Measurements from ENCODE around the gene NAPA. TPM values are rescaled to one million over a fixed set of nuclear protein-coding genes. Genes with fewer than 3 reads are reported as not detected.

The NAPA gene
- total and polyA plus RNA-seq, 4 donors = 65.7 to 140 (median 124) TPM

GRCh38 chr19:47458672-47459071 lies 56.2 kb downstream of the NAPA start:
- TF ChIP-seq, protein P1, sequence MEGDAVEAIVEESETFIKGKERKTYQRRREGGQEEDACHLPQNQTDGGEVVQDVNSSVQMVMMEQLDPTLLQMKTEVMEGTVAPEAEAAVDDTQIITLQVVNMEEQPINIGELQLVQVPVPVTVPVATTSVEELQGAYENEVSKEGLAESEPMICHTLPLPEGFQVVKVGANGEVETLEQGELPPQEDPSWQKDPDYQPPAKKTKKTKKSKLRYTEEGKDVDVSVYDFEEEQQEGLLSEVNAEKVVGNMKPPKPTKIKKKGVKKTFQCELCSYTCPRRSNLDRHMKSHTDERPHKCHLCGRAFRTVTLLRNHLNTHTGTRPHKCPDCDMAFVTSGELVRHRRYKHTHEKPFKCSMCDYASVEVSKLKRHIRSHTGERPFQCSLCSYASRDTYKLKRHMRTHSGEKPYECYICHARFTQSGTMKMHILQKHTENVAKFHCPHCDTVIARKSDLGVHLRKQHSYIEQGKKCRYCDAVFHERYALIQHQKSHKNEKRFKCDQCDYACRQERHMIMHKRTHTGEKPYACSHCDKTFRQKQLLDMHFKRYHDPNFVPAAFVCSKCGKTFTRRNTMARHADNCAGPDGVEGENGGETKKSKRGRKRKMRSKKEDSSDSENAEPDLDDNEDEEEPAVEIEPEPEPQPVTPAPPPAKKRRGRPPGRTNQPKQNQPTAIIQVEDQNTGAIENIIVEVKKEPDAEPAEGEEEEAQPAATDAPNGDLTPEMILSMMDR (IDR thresholded peaks at IDR 0.05; ENCODE audit: control extremely low read depth, extremely low read depth) = no peak
- Histone ChIP-seq H3K27ac (ENCODE audit: low read depth in 1 of 2, low read length in 1 of 2) (no peak overlapping the region), H3K36me3 (ENCODE audit: control insufficient read depth in 4 of 4, insufficient read depth in 4 of 4, low read length in 4 of 4) (no peaks in the 10 kb centered on the region), H3K27me3 (ENCODE audit: control insufficient read depth in 3 of 3, insufficient read depth in 3 of 3, low read length in 2 of 3) (peaks cover 0 to 47% (median 43%) of the 10 kb centered on the region in 3 donors), H3K9me3 (ENCODE audit: control insufficient read depth in 4 of 4, insufficient read depth in 3 of 4, low read length in 3 of 4) (peaks cover 0 to 18% (median 8%) of the 10 kb centered on the region in 4 donors), H3K4me3 (no peak overlapping the region), H3K4me1 (ENCODE audit: control insufficient read depth in 5 of 5, insufficient read depth in 5 of 5, low read length in 5 of 5) (peaks cover 0 to 2% (median 0%) of the 10 kb centered on the region in 5 donors), H3K9ac (ENCODE audit: insufficient read depth in 1 of 2, low read length in 2 of 2) (no peak overlapping the region)
- DNase-seq (no peak), ATAC-seq (ENCODE audit: insufficient read depth, low FRiP score) (no peak)
- WGBS, 2 donors = 31 to 39% methylated on average over 5 of the region's 5 CpGs

DNA sequence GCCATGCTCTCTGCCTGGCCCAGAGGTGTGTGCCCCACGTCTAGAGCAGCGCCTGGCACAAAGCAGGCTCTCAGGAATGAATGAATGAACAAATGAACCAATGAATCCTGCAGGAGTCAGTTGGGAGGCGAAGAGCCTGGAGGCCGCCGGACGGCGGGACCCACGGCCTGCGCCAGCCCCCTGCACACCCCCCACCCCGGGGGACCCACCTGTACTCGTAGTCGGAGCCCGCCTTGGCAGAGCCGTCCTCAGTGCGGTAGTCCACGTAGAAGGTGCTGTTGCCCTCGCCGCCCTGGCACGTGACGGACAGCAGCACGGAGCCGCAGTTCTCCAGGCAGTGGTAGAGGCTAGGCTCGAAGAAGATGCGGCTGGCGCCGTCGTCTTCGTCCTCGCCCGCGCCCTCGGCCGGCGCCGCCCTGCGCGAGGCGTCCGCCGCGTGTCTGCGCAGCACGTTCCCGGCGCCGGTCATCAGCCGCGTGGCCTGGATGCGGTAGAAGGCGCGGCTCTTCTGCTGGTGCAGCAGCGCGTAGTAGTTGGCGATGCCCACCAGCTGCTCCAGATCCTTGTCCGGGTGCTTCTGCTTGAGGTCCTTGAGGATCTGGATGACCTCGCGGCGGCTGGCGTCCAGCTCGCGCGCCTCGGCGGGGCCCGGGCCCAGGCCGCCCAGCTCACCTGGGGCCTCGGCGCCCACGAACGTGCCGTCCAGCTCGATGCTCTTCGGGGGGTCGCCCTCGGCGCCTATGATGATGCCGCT lies 58.0 kb downstream of the NAPA start:
- peaks cover 0 to 48% (median 43%) of the 10 kb centered on the region in 3 donors for H3K27me3 ChIP-seq (ENCODE audit: control insufficient read depth in 3 of 3, insufficient read depth in 3 of 3, low read length in 2 of 3)
- 28 to 31% methylated on average over 77 of the region's 77 CpGs for WGBS, 2 donors

GRCh38 chr19:47450478-47450877 lies 64.4 kb downstream of the NAPA start:
- Histone ChIP-seq H3K4me1 (ENCODE audit: control insufficient read depth in 5 of 5, insufficient read depth in 5 of 5, low read length in 5 of 5) (peaks cover 0 to 17% (median 3%) of the 10 kb centered on the region in 5 donors), H3K4me3 (no peak overlapping the region), H3K27ac (ENCODE audit: low read depth in 1 of 2, low read length in 1 of 2) (no peak overlapping the region), H3K36me3 (ENCODE audit: control insufficient read depth in 4 of 4, insufficient read depth in 4 of 4, low read length in 4 of 4) (no peaks in the 10 kb centered on the region), H3K27me3 (ENCODE audit: control insufficient read depth in 3 of 3, insufficient read depth in 3 of 3, low read length in 2 of 3) (peaks cover 0 to 50% (median 17%) of the 10 kb centered on the region in 3 donors), H3K9ac (ENCODE audit: insufficient read depth in 1 of 2, low read length in 2 of 2) (no peak overlapping the region), H3K9me3 (ENCODE audit: control insufficient read depth in 4 of 4, insufficient read depth in 3 of 4, low read length in 3 of 4) (peaks cover 0 to 20% (median 2%) of the 10 kb centered on the region in 4 donors)
- ATAC-seq (ENCODE audit: insufficient read depth, low FRiP score) (no peak), DNase-seq (no peak)
- WGBS, 2 donors = 60 to 71% methylated on average over 7 of the region's 7 CpGs
- TF ChIP-seq, protein P1 (IDR thresholded peaks at IDR 0.05; ENCODE audit: control extremely low read depth, extremely low read depth) = no peak

More for the DNA sequence above, 58.0 kb downstream of the NAPA start:
- Histone ChIP-seq H3K36me3 (ENCODE audit: control insufficient read depth in 4 of 4, insufficient read depth in 4 of 4, low read length in 4 of 4) (no peaks in the 10 kb centered on the region), H3K4me1 (ENCODE audit: control insufficient read depth in 5 of 5, insufficient read depth in 5 of 5, low read length in 5 of 5) (peaks cover 0 to 2% (median 0%) of the 10 kb centered on the region in 5 donors), H3K4me3 (no peak overlapping the region), H3K9me3 (ENCODE audit: control insufficient read depth in 4 of 4, insufficient read depth in 3 of 4, low read length in 3 of 4) (peaks cover 0 to 18% (median 8%) of the 10 kb centered on the region in 4 donors), H3K9ac (ENCODE audit: insufficient read depth in 1 of 2, low read length in 2 of 2) (no peak overlapping the region), H3K27ac (ENCODE audit: low read depth in 1 of 2, low read length in 1 of 2) (no peak overlapping the region)
- no peak for DNase-seq
- no peak for ATAC-seq (ENCODE audit: insufficient read depth, low FRiP score)
- TF ChIP-seq, protein P1 (IDR thresholded peaks at IDR 0.05; ENCODE audit: control extremely low read depth, extremely low read depth) = no peak
